GM12878 (cell line): ENCODE results near the gene RPTN. TPM values are rescaled to one million over a fixed set of nuclear protein-coding genes. Genes with fewer than 3 reads are reported as not detected.

Experiments
- ATAC-seq: fragments of 200-7000 bp; cut with Tn5 transposase; 3 replicates; pipeline ENCODE4 v1.9.1; 2020; ENCODE audit warnings: mild to moderate bottlenecking, moderate library complexity
- BruUV-seq: library from RNA; stranded (reverse); fragments of 400-500 nt; replicated peaks from 2 replicates; lab custom pipeline; 2021; lab: Mats Ljungman, UMichigan
- CTCF ChIA-PET: fragments of 300-600 bp; sonication (Branson Sonifier 250); formaldehyde crosslinking; extraction: SDS; loops from one replicate; lab custom pipeline; 2021; ENCODE audit warnings: inconsistent platforms; lab: Yijun Ruan, JAX
- POLR2A ChIA-PET: fragments of 350-600 bp; formaldehyde crosslinking; extraction: SDS; loops from one replicate; lab custom pipeline; 2021; ENCODE audit warnings: inconsistent platforms; lab: Charles Lee
- RAD21 ChIA-PET: fragments of 300-600 bp; sonication (Branson Sonifier 250); formaldehyde crosslinking; loops from one replicate; lab custom pipeline; 2023; ENCODE audit warnings: antibody characterized with exemption; ENCODE audit not compliant: unreplicated experiment; lab: Charles Lee
- SMC1A ChIA-PET: fragments of 300-600 bp; sonication (Branson Sonifier 250); formaldehyde crosslinking; loops from one replicate; lab custom pipeline; 2023; ENCODE audit not compliant: unreplicated experiment, uncharacterized antibody; lab: Charles Lee
- DNase-seq: peaks from one replicate; pipeline ENCODE4 v3.0.0-alpha.2; 2011; ENCODE audit warnings: low read depth, low spot score
- FAIRE-seq: peaks from 3 replicates; lab custom pipeline; 2011; peaks lifted over from hg19 to GRCh38; lab: Jason Lieb, UNC
- H2AFZ ChIP-seq: 2 replicates; pipeline ENCODE4 v1.6.0; 2011; ENCODE audit warnings: low read depth, low read length, control low read depth; ENCODE audit not compliant: control insufficient read depth
- H3K27ac ChIP-seq: 2 replicates; pipeline ENCODE4 v1.5.1; 2011; ENCODE audit warnings: control low read depth; ENCODE audit not compliant: control insufficient read depth, insufficient read depth
- H3K27me3 ChIP-seq, 2 experiments: replicated peaks in 1 of 2; 2 replicates each; pipeline versions ENCODE4 v1.6.0 to v1.6.1; 2011; ENCODE audit warnings: low read length in 1 of 2; ENCODE audit not compliant: control insufficient read depth in 2 of 2, insufficient read depth in 2 of 2
- H3K36me3 ChIP-seq, 2 experiments: 2 replicates each; pipeline ENCODE4 v1.5.1; 2011; ENCODE audit warnings: low read length in 1 of 2; ENCODE audit not compliant: control insufficient read depth in 2 of 2, insufficient read depth in 2 of 2
- H3K4me1 ChIP-seq: 2 replicates; pipeline ENCODE4 v1.6.1; 2011; ENCODE audit warnings: mild to moderate bottlenecking, low read length, moderate library complexity, mixed read lengths; ENCODE audit not compliant: control insufficient read depth, insufficient read depth
- H3K4me2 ChIP-seq: 2 replicates; pipeline ENCODE4 v1.6.0; 2011; ENCODE audit warnings: control low read depth; ENCODE audit not compliant: control insufficient read depth, insufficient read depth
- H3K4me3 ChIP-seq: fragments of 200-600 bp; sonication (generic); 2 replicates; pipeline ENCODE4 v1.5.1; 2016
- H3K79me2 ChIP-seq: 2 replicates; pipeline ENCODE4 v1.6.0; 2011; ENCODE audit warnings: low read length; ENCODE audit not compliant: control insufficient read depth, insufficient read depth
- H3K9ac ChIP-seq: 2 replicates; pipeline ENCODE4 v1.8.0; 2011; ENCODE audit warnings: low read length, control low read depth, mixed read lengths; ENCODE audit not compliant: control insufficient read depth, insufficient read depth
- H3K9me3 ChIP-seq: replicated peaks from 3 replicates; pipeline ENCODE4 v1.5.1; 2011; ENCODE audit warnings: mild to moderate bottlenecking, low read length; ENCODE audit not compliant: control insufficient read depth, insufficient read depth
- H4K20me1 ChIP-seq: 2 replicates; pipeline ENCODE4 v1.6.0; 2011; ENCODE audit not compliant: control insufficient read depth, insufficient read depth
- CBX5 ChIP-seq: sonication (generic); IDR thresholded peaks from 2 replicates; pipeline ENCODE4 v1.6.1; 2016; ENCODE audit warnings: low read depth, moderate library complexity, mild to moderate bottlenecking, inconsistent platforms
- CREB1 ChIP-seq: IDR thresholded peaks from 2 replicates; pipeline ENCODE4 v1.6.1; 2012; ENCODE audit warnings: low read depth, mild to moderate bottlenecking, inconsistent platforms
- GABPA ChIP-seq: IDR thresholded peaks from 2 replicates; pipeline ENCODE4 v1.6.1; 2014; ENCODE audit warnings: antibody characterized with exemption, low read depth, mild to moderate bottlenecking, inconsistent platforms
- HCFC1 ChIP-seq: fragments of 150-350 bp; IDR thresholded peaks from 2 replicates; pipeline ENCODE4 v1.6.1; 2014; ENCODE audit warnings: low read length
- POLR2AphosphoS2 ChIP-seq: IDR thresholded peaks from 2 replicates; pipeline ENCODE4 v1.6.1; 2011; ENCODE audit warnings: low read depth, mild to moderate bottlenecking, low read length, improper control_type of control experiment, moderate library complexity
- POLR2AphosphoS5 ChIP-seq: IDR thresholded peaks from 2 replicates; pipeline ENCODE4 v1.6.1; 2011; ENCODE audit warnings: mild to moderate bottlenecking, low read length, inconsistent platforms
- RUNX3 ChIP-seq: IDR thresholded peaks from 2 replicates; pipeline ENCODE4 v1.6.1; 2012; ENCODE audit warnings: low read length, inconsistent platforms
- SRF ChIP-seq, 2 experiments: IDR thresholded peaks; 2 replicates each; pipeline ENCODE4 v1.6.1; 2011; ENCODE audit warnings: low read depth in 2 of 2, low read length in 2 of 2, mild to moderate bottlenecking in 1 of 2, moderate library complexity in 1 of 2
- STAT1 ChIP-seq: fragments of 450-650 bp; conservative IDR thresholded peaks from 2 replicates; pipeline ENCODE4 v1.6.1; 2014; ENCODE audit warnings: antibody characterized with exemption, mild to moderate bottlenecking
- SUPT20H ChIP-seq: IDR thresholded peaks from 2 replicates; pipeline ENCODE4 v1.6.1; 2011; ENCODE audit warnings: low read depth, mild to moderate bottlenecking, low read length, moderate library complexity, borderline replicate concordance; ENCODE audit not compliant: control insufficient read depth
- WGBS: methylation state at CpG from one replicate; pipeline ENCODE4 v1.1.6; 2016; ENCODE audit warnings: low lambda C conversion rate; ENCODE audit not compliant: insufficient replicate concordance, insufficient coverage; ENCODE audit errors: missing lambda C conversion rate; 5-methylcytosine and 5-hydroxymethylcytosine counted together
- in situ Hi-C: fragments of 300-500 bp; cut with MboI; formaldehyde crosslinking; loops from 9 replicates; pipeline ENCODE4 v1.14.3; 2018; ENCODE audit warnings: mixed read lengths
- intact Hi-C: fragments of 100-400 bp; cut with micrococcal nuclease; formaldehyde crosslinking; loops from one replicate; pipeline ENCODE4 v1.14.2; 2022; ENCODE audit not compliant: unreplicated experiment
- polyA plus RNA-seq, 11 experiments: library from polyadenylated mRNA; depleted of rRNA in 4 of 11; unstranded in 6 of 11; stranded (reverse) in 5 of 11; fragments of >200 nt; fragmentation: Nextera tagmentation in 4 of 11; fragmentation: Illumina TruSeq in 1 of 11; extraction: Ambion mirVana in 4 of 11; extraction: Trizol in 1 of 11; gene quantifications; 1 replicate in 1 of 11; 2 replicates in 10 of 11; pipeline versions ENCODE4 v1.2.1 to v1.2.3, GENCODE V29; 2011 to 2016; ENCODE audit warnings: inconsistent platforms in 2 of 11, missing spikeins in 2 of 11, low read depth in 1 of 11
- total RNA-seq, 4 experiments: library from RNA; depleted of rRNA in 3 of 4; stranded (reverse); fragments of >200 nt in 3 of 4; fragmentation: Illumina TruSeq in 1 of 4; extraction: Trizol in 1 of 4; gene quantifications; 2 replicates each; pipeline versions ENCODE4 v1.2.1 to v1.2.3, GENCODE V29; 2013 to 2021
- TF ChIP-seq, protein P1 (sequence below): fragments of 150-350 bp; IDR thresholded peaks from 2 replicates; pipeline ENCODE4 v1.6.1; 2014; ENCODE audit warnings: mild to moderate bottlenecking, low read depth, low read length
- TF ChIP-seq, protein P2 (sequence below): fragments of 450-650 bp; IDR thresholded peaks from 2 replicates; pipeline ENCODE4 v1.6.1; 2017; ENCODE audit warnings: borderline replicate concordance

Gene RPTN
- total and polyA plus RNA-seq, 10 of the 15 experiments (the other 5 are each of a cell fraction or from before 2014, with no cell fraction given) = not detected

DNA sequence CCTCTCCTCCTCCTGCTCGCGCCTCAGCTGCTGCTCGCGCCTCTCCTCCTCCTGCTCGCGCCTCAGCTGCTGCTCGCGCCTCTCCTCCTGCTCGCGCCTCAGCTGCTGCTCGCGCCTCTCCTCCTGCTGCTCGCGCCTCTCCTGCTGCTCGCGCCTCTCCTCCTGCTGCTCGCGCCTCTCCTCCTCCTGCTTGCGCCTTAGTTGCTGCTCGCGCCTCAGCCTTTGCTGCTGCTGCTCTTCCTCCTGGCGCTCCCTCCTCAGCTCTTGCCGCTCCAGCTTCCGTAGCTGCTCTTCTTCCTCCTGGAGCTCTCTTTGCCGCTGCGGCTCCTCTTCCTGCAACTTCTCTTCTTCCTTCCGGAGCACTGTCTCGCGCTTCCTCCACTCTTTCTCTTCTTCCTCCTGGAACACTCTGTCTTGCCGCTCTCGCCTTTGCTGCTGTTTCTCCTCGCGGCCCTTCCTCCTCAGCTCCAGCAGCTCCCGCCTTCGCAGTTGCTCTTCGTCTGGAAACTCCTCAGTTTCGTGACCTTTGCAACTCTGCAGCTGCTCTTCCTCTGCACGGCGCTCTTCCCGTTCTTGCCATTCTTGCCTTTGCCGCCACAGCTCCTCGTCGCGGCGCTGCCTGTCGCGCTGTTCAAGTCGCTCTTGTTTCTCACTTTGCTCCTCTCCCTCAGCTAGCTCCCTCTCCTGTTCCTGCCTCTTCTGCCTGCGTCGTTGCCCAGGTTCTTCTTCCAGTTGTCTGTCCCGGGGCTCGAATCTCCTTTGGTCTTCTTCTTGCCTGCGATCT, 46.7 kb downstream of the RPTN start:
- no TSS peak for BruUV-seq
- ATAC-seq = no peak
- TF ChIP-seq, protein P1, sequence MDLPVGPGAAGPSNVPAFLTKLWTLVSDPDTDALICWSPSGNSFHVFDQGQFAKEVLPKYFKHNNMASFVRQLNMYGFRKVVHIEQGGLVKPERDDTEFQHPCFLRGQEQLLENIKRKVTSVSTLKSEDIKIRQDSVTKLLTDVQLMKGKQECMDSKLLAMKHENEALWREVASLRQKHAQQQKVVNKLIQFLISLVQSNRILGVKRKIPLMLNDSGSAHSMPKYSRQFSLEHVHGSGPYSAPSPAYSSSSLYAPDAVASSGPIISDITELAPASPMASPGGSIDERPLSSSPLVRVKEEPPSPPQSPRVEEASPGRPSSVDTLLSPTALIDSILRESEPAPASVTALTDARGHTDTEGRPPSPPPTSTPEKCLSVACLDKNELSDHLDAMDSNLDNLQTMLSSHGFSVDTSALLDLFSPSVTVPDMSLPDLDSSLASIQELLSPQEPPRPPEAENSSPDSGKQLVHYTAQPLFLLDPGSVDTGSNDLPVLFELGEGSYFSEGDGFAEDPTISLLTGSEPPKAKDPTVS = no peak
- TF ChIP-seq CBX5 = no peak
- TF ChIP-seq, protein P2, sequence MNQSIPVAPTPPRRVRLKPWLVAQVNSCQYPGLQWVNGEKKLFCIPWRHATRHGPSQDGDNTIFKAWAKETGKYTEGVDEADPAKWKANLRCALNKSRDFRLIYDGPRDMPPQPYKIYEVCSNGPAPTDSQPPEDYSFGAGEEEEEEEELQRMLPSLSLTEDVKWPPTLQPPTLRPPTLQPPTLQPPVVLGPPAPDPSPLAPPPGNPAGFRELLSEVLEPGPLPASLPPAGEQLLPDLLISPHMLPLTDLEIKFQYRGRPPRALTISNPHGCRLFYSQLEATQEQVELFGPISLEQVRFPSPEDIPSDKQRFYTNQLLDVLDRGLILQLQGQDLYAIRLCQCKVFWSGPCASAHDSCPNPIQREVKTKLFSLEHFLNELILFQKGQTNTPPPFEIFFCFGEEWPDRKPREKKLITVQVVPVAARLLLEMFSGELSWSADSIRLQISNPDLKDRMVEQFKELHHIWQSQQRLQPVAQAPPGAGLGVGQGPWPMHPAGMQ = no peak
- no peak for TF ChIP-seq GABPA
- TF ChIP-seq RUNX3 = no peak
- no peak for TF ChIP-seq POLR2AphosphoS2
- no peak for TF ChIP-seq POLR2AphosphoS5
- TF ChIP-seq CREB1 = no peak
- TF ChIP-seq STAT1 = no peak
- TF ChIP-seq SRF (IDR thresholded peaks at IDR 0.05; ENCODE audit: low read depth in 2 of 2, low read length in 2 of 2) = no peak
- TF ChIP-seq SUPT20H = no peak
- TF ChIP-seq HCFC1 = no peak
- no peak for DNase-seq
- ChIA-PET SMC1A (no interaction called here), POLR2A (interaction anchor here (0.6 kb wide), 1 partner anchor 58 kb away, joined by 3 read pairs; no protein-coding TSS in a partner anchor), CTCF (no interaction called here), RAD21 (no interaction called here)
- peaks cover 5% of the 10 kb centered on the region for H3K4me1 ChIP-seq
- H3K9me3 ChIP-seq = no peaks in the 10 kb centered on the region; the same call in 2 of the 3 replicates
- H4K20me1 ChIP-seq = no peaks in the 10 kb centered on the region; the same call in 1 of the 2 replicates
- H3K4me3 ChIP-seq = peak overlapping the region; percentile 41; the same call in 1 of the 2 replicates
- 6% methylated on average over 40 of the region's 53 CpGs for WGBS
- intact Hi-C loops (no loop called here), in situ Hi-C loops (no loop called here)
- peak overlapping the region; percentile 84 for H3K4me2 ChIP-seq
- peak overlapping the region; percentile 23 for H2AFZ ChIP-seq
- H3K27ac ChIP-seq = no peak overlapping the region
- FAIRE-seq = no peak
- H3K27me3 ChIP-seq = peaks cover 19 to 47% of the 10 kb centered on the region in 2 experiments
- H3K9ac ChIP-seq = no peak overlapping the region
- H3K79me2 ChIP-seq = no peaks in the 10 kb centered on the region
- H3K36me3 ChIP-seq = no peaks in the 10 kb centered on the region
